ENCODE results near the gene EHMT2.

The EHMT2 gene

GRCh38 chr6:31837369-31838113 lies 60.0 kb downstream of the EHMT2 start:
- DNase-seq: no peak

- no peak for DNase-seq
Observed at GRCh38 chr6:31836474-31837368, 60.8 kb downstream of the EHMT2 start.

- no peak for DNase-seq
Observed at GRCh38 chr6:31836047-31836473, 61.4 kb downstream of the EHMT2 start.

GRCh38 chr6:31834367-31835250 lies 62.9 kb downstream of the EHMT2 start:
- peak; percentile 89 for DNase-seq

- no peak for DNase-seq
Observed at GRCh38 chr6:31831350-31832215, 65.9 kb downstream of the EHMT2 start.

GRCh38 chr6:31830886-31831335 lies 66.6 kb downstream of the EHMT2 start:
- DNase-seq: no peak

Data from fibroblast of skin of scalp (primary cell).